Transverse colon (tissue), 4 donors: ENCODE data around the gene EFR3B. TPM values are rescaled to one million over a fixed set of nuclear protein-coding genes. Genes with fewer than 3 reads are reported as not detected.

Experiments
- DNase-seq: peaks from one replicate; pipeline ENCODE4 v3.0.0-alpha.2; 2019
- H3K27ac ChIP-seq, 4 donors: fragments of 200-600 bp; sonication (generic); 2 replicates each; pipeline ENCODE4 v1.5.1; 2016 to 2018; ENCODE audit warnings: inconsistent platforms in 4 of 4
- H3K27me3 ChIP-seq: fragments of 200-600 bp; sonication (generic); 2 replicates; pipeline ENCODE4 v1.5.1; 2017; ENCODE audit warnings: inconsistent platforms
- H3K36me3 ChIP-seq, 4 donors: fragments of 200-600 bp; sonication (generic); 2 replicates each; pipeline ENCODE4 v1.5.1; 2017 to 2019; ENCODE audit warnings: inconsistent platforms in 4 of 4
- H3K4me1 ChIP-seq, 4 donors: fragments of 200-600 bp; sonication (generic); 2 replicates each; pipeline ENCODE4 v1.5.1; 2017 to 2020; ENCODE audit warnings: inconsistent platforms in 4 of 4
- H3K4me3 ChIP-seq, 4 donors: fragments of 200-600 bp; sonication (generic); 1 replicate in 1 of 4; 2 replicates in 3 of 4; pipeline versions ENCODE4 v1.5.1 to v1.6.1; 2017 to 2019; ENCODE audit warnings: inconsistent platforms in 4 of 4
- H3K9me3 ChIP-seq, 2 donors: fragments of 200-600 bp; sonication (generic); 2 replicates each; pipeline ENCODE4 v1.5.1; 2017 to 2019; ENCODE audit warnings: inconsistent platforms in 2 of 2
- CTCF ChIP-seq, 5 experiments: fragments of 200-600 bp in 3 of 5; fragments of 450-650 bp in 2 of 5; sonication (generic) in 3 of 5; IDR thresholded peaks; 1 replicate in 2 of 5; 2 replicates in 3 of 5; pipeline ENCODE4 v1.5.1; 2016 to 2017; ENCODE audit warnings: antibody characterized with exemption in 5 of 5, inconsistent platforms in 3 of 5, mild to moderate bottlenecking in 2 of 5, moderate library complexity in 1 of 5
- EP300 ChIP-seq: sonication (generic); formaldehyde crosslinking; IDR thresholded peaks from one replicate; pipeline ENCODE4 v1.6.1; 2017; ENCODE audit warnings: antibody characterized with exemption, low read depth
- POLR2A ChIP-seq: fragments of 450-650 bp; IDR thresholded peaks from one replicate; pipeline ENCODE4 v1.6.1; 2016; ENCODE audit warnings: antibody characterized with exemption, mild to moderate bottlenecking, moderate library complexity
- POLR2AphosphoS5 ChIP-seq, 3 donors: sonication (generic); formaldehyde crosslinking; IDR thresholded peaks; one replicate each; pipeline ENCODE4 v1.6.1; 2016; ENCODE audit warnings: antibody characterized with exemption in 3 of 3
- WGBS, 2 donors: methylation state at CpG; one replicate each; pipeline ENCODE4 v1.1.5; 2018; ENCODE audit warnings: low coverage in 1 of 2; 5-methylcytosine and 5-hydroxymethylcytosine counted together
- in situ Hi-C, 4 donors: fragments of 200-750 bp; cut with MboI; loops; one replicate each; pipeline versions ENCODE4 v1.15.0 to v1.15.1; 2017; ENCODE audit warnings: low sequenced_read_pairs in 3 of 4, low pct_ligation_motif_present in 1 of 4, low pct_unique_long_range_greater_than_20kb in 1 of 4
- intact Hi-C: fragments of 100-400 bp; cut with DNase I; formaldehyde crosslinking; loops from one replicate; pipeline ENCODE4 v1.15.1; 2023; ENCODE audit warnings: low total_unique reads
- total RNA-seq, 4 donors: library from RNA; depleted of rRNA; stranded (reverse); fragments of >200 nt; gene quantifications; one replicate each; pipeline ENCODE4 v1.1.0, GENCODE V29; 2016

The EFR3B gene
- total RNA-seq, 4 donors from 2014 or later = under 0.01 to 1.4 (median 0.70) TPM

GRCh38 chr2:25198576-25198975 lies 156.7 kb downstream of the EFR3B start:
- H3K27me3 ChIP-seq = no peaks in the 10 kb centered on the region
- WGBS, 2 donors = 50 to 56% methylated on average over 5 of the region's 5 CpGs
- TF ChIP-seq POLR2AphosphoS5 (IDR thresholded peaks at IDR 0.05) (no peak), POLR2A (no peak), EP300 (no peak), CTCF (IDR thresholded peaks at IDR 0.05) (no peak)
- no peak for DNase-seq
- no peak overlapping the region for H3K4me3 ChIP-seq
- intact Hi-C loops = no loop called here
- H3K9me3 ChIP-seq = no peaks in the 10 kb centered on the region
- in situ Hi-C loops = no loop called here
- peaks cover 0 to 8% (median 4%) of the 10 kb centered on the region in 4 donors for H3K4me1 ChIP-seq
- H3K36me3 ChIP-seq = no peaks in the 10 kb centered on the region
- no peak overlapping the region for H3K27ac ChIP-seq

GRCh38 chr2:25201265-25201664 lies 159.4 kb downstream of the EFR3B start:
- Histone ChIP-seq H3K9me3 (no peaks in the 10 kb centered on the region), H3K27ac (no peak overlapping the region), H3K36me3 (no peaks in the 10 kb centered on the region), H3K4me3 (no peak overlapping the region), H3K27me3 (peaks cover 7% of the 10 kb centered on the region), H3K4me1 (peaks cover 0 to 8% (median 4%) of the 10 kb centered on the region in 4 donors)
- intact Hi-C loops = no loop called here
- in situ Hi-C loops = no loop called here
- TF ChIP-seq POLR2A = no peak
- TF ChIP-seq CTCF (IDR thresholded peaks at IDR 0.05) = no peak
- TF ChIP-seq EP300 = no peak
- no peak for TF ChIP-seq POLR2AphosphoS5 (IDR thresholded peaks at IDR 0.05)
- no peak for DNase-seq
- WGBS, 2 donors = 74 to 76% methylated on average over 4 to 6 of the region's 6 CpGs

GRCh38 chr2:25201794-25202193 lies 159.9 kb downstream of the EFR3B start:
- no peak overlapping the region for H3K4me3 ChIP-seq
- no peak for TF ChIP-seq POLR2A
- TF ChIP-seq POLR2AphosphoS5 (IDR thresholded peaks at IDR 0.05) = no peak
- no peak for TF ChIP-seq EP300
- no peak for TF ChIP-seq CTCF (IDR thresholded peaks at IDR 0.05)
- H3K27me3 ChIP-seq = peaks cover 7% of the 10 kb centered on the region
- intact Hi-C loops (no loop called here), in situ Hi-C loops (no loop called here)
- H3K9me3 ChIP-seq = no peaks in the 10 kb centered on the region
- WGBS, 2 donors = 95% methylated on average over 7 of the region's 7 CpGs; no CpG with 5 or more reads in 1 of the 2 donors
- no peaks in the 10 kb centered on the region for H3K36me3 ChIP-seq
- H3K4me1 ChIP-seq = peaks cover 0 to 8% (median 3%) of the 10 kb centered on the region in 4 donors
- no peak overlapping the region for H3K27ac ChIP-seq
- no peak for DNase-seq

GRCh38 chr2:25202275-25202674 lies 160.4 kb downstream of the EFR3B start:
- peaks cover 7% of the 10 kb centered on the region for H3K27me3 ChIP-seq
- in situ Hi-C loops (no loop called here), intact Hi-C loops (no loop called here)
- H3K9me3 ChIP-seq = no peaks in the 10 kb centered on the region
- no peak for DNase-seq
- H3K36me3 ChIP-seq = no peaks in the 10 kb centered on the region
- 81 to 90% methylated on average over 3 to 11 of the region's 11 CpGs for WGBS, 2 donors
- no peak overlapping the region for H3K4me3 ChIP-seq
- H3K27ac ChIP-seq = no peak overlapping the region
- H3K4me1 ChIP-seq = peaks cover 0 to 8% (median 2%) of the 10 kb centered on the region in 4 donors
- TF ChIP-seq CTCF (IDR thresholded peaks at IDR 0.05) = no peak
- TF ChIP-seq EP300 = no peak
- TF ChIP-seq POLR2AphosphoS5 (IDR thresholded peaks at IDR 0.05) = no peak
- TF ChIP-seq POLR2A = no peak
